GM23338 (cell line): ENCODE results near the gene KLHL4. TPM values are rescaled to one million over a fixed set of nuclear protein-coding genes. Genes with fewer than 3 reads are reported as not detected.

ENCODE experiments used
- ATAC-seq: fragments of 200-7000 bp; cut with Tn5 transposase; 3 replicates; pipeline ENCODE4 v1.9.1; 2020
- DNase-seq: peaks from one replicate; pipeline ENCODE4 v3.0.0-alpha.2; 2015; ENCODE audit warnings: low spot score
- H2AFZ ChIP-seq: fragments of 200-600 bp; sonication (generic); 2 replicates; pipeline ENCODE4 v1.8.0; 2016; ENCODE audit warnings: antibody characterized with exemption, mild to moderate bottlenecking, moderate library complexity
- H3F3A ChIP-seq: fragments of 200-600 bp; sonication (generic); replicated peaks from 2 replicates; pipeline ENCODE4 v1.8.0; 2017; ENCODE audit warnings: antibody characterized with exemption, mixed run types, low read depth
- H3K27ac ChIP-seq: fragments of 200-600 bp; sonication (generic); 2 replicates; pipeline ENCODE4 v1.6.1; 2016; ENCODE audit warnings: low read depth
- H3K27me3 ChIP-seq: fragments of 200-600 bp; sonication (generic); 2 replicates; pipeline ENCODE4 v1.8.0; 2016; ENCODE audit warnings: mild to moderate bottlenecking, mixed run types, moderate library complexity; ENCODE audit not compliant: insufficient read depth
- H3K36me3 ChIP-seq: fragments of 200-600 bp; sonication (generic); 2 replicates; pipeline ENCODE4 v1.8.0; 2016; ENCODE audit warnings: mild to moderate bottlenecking; ENCODE audit not compliant: insufficient read depth
- H3K4me1 ChIP-seq: fragments of 200-600 bp; sonication (generic); 2 replicates; pipeline ENCODE4 v1.8.0; 2016; ENCODE audit warnings: mild to moderate bottlenecking, moderate library complexity; ENCODE audit not compliant: insufficient read depth
- H3K4me2 ChIP-seq: fragments of 200-600 bp; sonication (generic); 2 replicates; pipeline ENCODE4 v1.7.1; 2017; ENCODE audit warnings: mixed run types
- H3K4me3 ChIP-seq: fragments of 200-600 bp; sonication (generic); 2 replicates; pipeline ENCODE4 v1.6.1; 2016; ENCODE audit warnings: mixed run types
- H3K79me2 ChIP-seq: fragments of 200-600 bp; sonication (generic); replicated peaks from 2 replicates; pipeline ENCODE4 v1.8.0; 2017; ENCODE audit warnings: mild to moderate bottlenecking; ENCODE audit not compliant: insufficient read depth
- H3K9me2 ChIP-seq: fragments of 200-600 bp; sonication (generic); 2 replicates; pipeline ENCODE4 v1.8.0; 2017; ENCODE audit not compliant: insufficient read depth
- H4K20me1 ChIP-seq: fragments of 200-600 bp; sonication (generic); replicated peaks from 2 replicates; pipeline ENCODE4 v1.8.0; 2017; ENCODE audit warnings: mild to moderate bottlenecking; ENCODE audit not compliant: insufficient read depth
- H3K27ac Mint-ChIP-seq: 2 replicates; pipeline ENCODE4 v1.8.0; 2020; ENCODE audit warnings: inconsistent platforms, mild to moderate bottlenecking, moderate library complexity, mixed read lengths
- H3K27me3 Mint-ChIP-seq: 3 replicates; pipeline ENCODE4 v1.8.0; 2022; ENCODE audit warnings: low read depth, mild to moderate bottlenecking, moderate library complexity, mixed read lengths, inconsistent platforms; ENCODE audit not compliant: insufficient read depth, poor library complexity
- H3K36me3 Mint-ChIP-seq: 3 replicates; pipeline ENCODE4 v1.8.0; 2021; ENCODE audit warnings: low read depth, mild to moderate bottlenecking, inconsistent platforms, moderate library complexity, mixed read lengths
- H3K4me1 Mint-ChIP-seq: 3 replicates; pipeline ENCODE4 v1.8.0; 2020; ENCODE audit warnings: mild to moderate bottlenecking, inconsistent platforms, mixed read lengths
- H3K4me3 Mint-ChIP-seq: 3 replicates; pipeline ENCODE4 v1.8.0; 2021; ENCODE audit warnings: moderate library complexity, mild to moderate bottlenecking, inconsistent platforms, mixed read lengths
- H3K9me3 Mint-ChIP-seq: 3 replicates; pipeline ENCODE4 v1.8.0; 2020; ENCODE audit warnings: moderate library complexity, mild to moderate bottlenecking, inconsistent platforms, mixed read lengths
- CREB1 ChIP-seq: fragments of 250-450 bp; sonication (Bioruptor Pico); IDR thresholded peaks from 2 replicates; pipeline ENCODE4 v1.5.0; 2020; ENCODE audit warnings: low read depth, mild to moderate bottlenecking, moderate library complexity
- EZH2 ChIP-seq: fragments of 200-600 bp; sonication (generic); IDR thresholded peaks from one replicate; pipeline ENCODE4 v1.8.0; 2017; ENCODE audit warnings: antibody characterized with exemption, mild to moderate bottlenecking, low read depth; ENCODE audit not compliant: unreplicated experiment
- EZH2phosphoT487 ChIP-seq: fragments of 200-600 bp; sonication (generic); IDR thresholded peaks from one replicate; pipeline ENCODE4 v1.8.1; 2018; ENCODE audit warnings: antibody characterized with exemption; ENCODE audit not compliant: unreplicated experiment
- JUNB ChIP-seq: IDR thresholded peaks from one replicate; pipeline ENCODE4 v1.6.1; 2016; ENCODE audit warnings: antibody characterized with exemption; ENCODE audit not compliant: unreplicated experiment
- NANOG ChIP-seq: IDR thresholded peaks from 2 replicates; pipeline ENCODE4 v1.6.1; 2016; ENCODE audit warnings: antibody characterized with exemption, borderline replicate concordance
- POLR2AphosphoS5 ChIP-seq: IDR thresholded peaks from 2 replicates; pipeline ENCODE4 v1.6.1; 2016; ENCODE audit warnings: antibody characterized with exemption, low read depth
- REST ChIP-seq: IDR thresholded peaks from one replicate; pipeline ENCODE4 v1.6.1; 2018; ENCODE audit warnings: antibody characterized with exemption; ENCODE audit not compliant: unreplicated experiment
- STAT1 ChIP-seq: IDR thresholded peaks from one replicate; pipeline ENCODE4 v1.6.1; 2016; ENCODE audit warnings: antibody characterized with exemption; ENCODE audit not compliant: unreplicated experiment
- ZNF114 ChIP-seq: fragments of 250-450 bp; sonication (Bioruptor Pico); IDR thresholded peaks from 2 replicates; pipeline ENCODE4 v1.5.0; 2020; ENCODE audit warnings: mild to moderate bottlenecking, moderate library complexity
- ZNF331 ChIP-seq: fragments of 250-450 bp; sonication (Bioruptor Pico); IDR thresholded peaks from 2 replicates; pipeline ENCODE4 v1.5.0; 2020; ENCODE audit warnings: low read depth, mild to moderate bottlenecking, moderate library complexity
- polyA plus RNA-seq: library from polyadenylated mRNA; unstranded; fragments of >200 nt; fragmentation: Nextera tagmentation; extraction: Ambion mirVana; gene quantifications from 2 replicates; pipeline ENCODE4 v1.2.1, GENCODE V29; 2016
- total RNA-seq: library from RNA; depleted of rRNA; stranded (reverse); fragments of >200 nt; shearing (Covaris generic); gene quantifications from 2 replicates; pipeline ENCODE4 v1.2.3, GENCODE V29; 2014
- TF ChIP-seq, protein P1 (sequence below): fragments of 250-450 bp; sonication (Bioruptor Pico); IDR thresholded peaks from 2 replicates; pipeline ENCODE4 v1.5.0; 2020; ENCODE audit warnings: mild to moderate bottlenecking, moderate library complexity
- TF ChIP-seq, protein P2 (sequence below): IDR thresholded peaks from 2 replicates; pipeline ENCODE4 v1.6.1; 2016; ENCODE audit warnings: antibody characterized with exemption
- TF ChIP-seq, protein P3 (sequence below), 2 experiments: fragments of 200-600 bp in 1 of 2; sonication (generic) in 1 of 2; conservative IDR thresholded peaks; 2 replicates each; pipeline versions ENCODE4 v1.5.1 to v1.6.1; 2016 to 2017; ENCODE audit warnings: antibody characterized with exemption in 2 of 2, low read depth in 2 of 2, mild to moderate bottlenecking in 2 of 2, moderate library complexity in 1 of 2

The KLHL4 gene
- total and polyA plus RNA-seq, 2 experiments from 2014 or later, result 1.8 to 6.2 TPM

GRCh38 chrX:87706134-87706533, 188.5 kb downstream of the KLHL4 start (continued):
- TF ChIP-seq CREB1 (CRISPR knock-in tag), result no peak
- TF ChIP-seq JUNB, result no peak
- no peak for TF ChIP-seq NANOG

DNA sequence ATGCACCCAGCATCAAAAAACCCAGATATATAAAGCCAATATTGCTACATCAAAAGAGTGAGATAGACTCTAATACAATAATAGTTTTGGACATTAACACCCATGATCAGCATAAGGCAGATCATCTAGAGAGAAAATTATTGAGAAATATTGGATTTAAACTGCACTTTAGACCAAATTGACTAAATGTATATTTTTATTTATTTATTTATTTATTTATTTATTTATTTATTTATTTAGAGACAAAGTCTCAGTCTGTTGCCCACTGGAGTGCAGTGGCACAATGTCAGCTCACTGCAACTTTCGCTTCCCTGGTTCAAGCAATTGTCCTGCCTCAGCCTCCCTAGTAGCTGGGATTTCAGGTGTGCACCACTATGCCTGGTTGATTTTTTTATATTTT, 193.0 kb downstream of the KLHL4 start:
- DNase-seq (no peak), ATAC-seq (no peak)
- peaks cover 50% of the 10 kb centered on the region for H3K9me3 Mint-ChIP-seq
- Histone ChIP-seq H3K4me1 (no peaks in the 10 kb centered on the region), H2AFZ (no peak overlapping the region), H4K20me1 (no peaks in the 10 kb centered on the region), H3K79me2 (no peaks in the 10 kb centered on the region), H3K4me3 (no peak overlapping the region), H3K4me2 (no peak overlapping the region), H3K27ac (no peak overlapping the region), H3K36me3 (0 out of 2 replicates have a peak, but pooled peaks cover 6% of the 10 kb centered on the region), H3K27me3 (no peaks in the 10 kb centered on the region), H3K9me2 (no peaks in the 10 kb centered on the region), H3F3A (no peaks in the 10 kb centered on the region)
- no peaks in the 10 kb centered on the region for H3K4me1 Mint-ChIP-seq
- no peak overlapping the region for H3K4me3 Mint-ChIP-seq
- no peaks in the 10 kb centered on the region for H3K27me3 Mint-ChIP-seq
- H3K27ac Mint-ChIP-seq, result no peak overlapping the region
- TF ChIP-seq, protein P1, sequence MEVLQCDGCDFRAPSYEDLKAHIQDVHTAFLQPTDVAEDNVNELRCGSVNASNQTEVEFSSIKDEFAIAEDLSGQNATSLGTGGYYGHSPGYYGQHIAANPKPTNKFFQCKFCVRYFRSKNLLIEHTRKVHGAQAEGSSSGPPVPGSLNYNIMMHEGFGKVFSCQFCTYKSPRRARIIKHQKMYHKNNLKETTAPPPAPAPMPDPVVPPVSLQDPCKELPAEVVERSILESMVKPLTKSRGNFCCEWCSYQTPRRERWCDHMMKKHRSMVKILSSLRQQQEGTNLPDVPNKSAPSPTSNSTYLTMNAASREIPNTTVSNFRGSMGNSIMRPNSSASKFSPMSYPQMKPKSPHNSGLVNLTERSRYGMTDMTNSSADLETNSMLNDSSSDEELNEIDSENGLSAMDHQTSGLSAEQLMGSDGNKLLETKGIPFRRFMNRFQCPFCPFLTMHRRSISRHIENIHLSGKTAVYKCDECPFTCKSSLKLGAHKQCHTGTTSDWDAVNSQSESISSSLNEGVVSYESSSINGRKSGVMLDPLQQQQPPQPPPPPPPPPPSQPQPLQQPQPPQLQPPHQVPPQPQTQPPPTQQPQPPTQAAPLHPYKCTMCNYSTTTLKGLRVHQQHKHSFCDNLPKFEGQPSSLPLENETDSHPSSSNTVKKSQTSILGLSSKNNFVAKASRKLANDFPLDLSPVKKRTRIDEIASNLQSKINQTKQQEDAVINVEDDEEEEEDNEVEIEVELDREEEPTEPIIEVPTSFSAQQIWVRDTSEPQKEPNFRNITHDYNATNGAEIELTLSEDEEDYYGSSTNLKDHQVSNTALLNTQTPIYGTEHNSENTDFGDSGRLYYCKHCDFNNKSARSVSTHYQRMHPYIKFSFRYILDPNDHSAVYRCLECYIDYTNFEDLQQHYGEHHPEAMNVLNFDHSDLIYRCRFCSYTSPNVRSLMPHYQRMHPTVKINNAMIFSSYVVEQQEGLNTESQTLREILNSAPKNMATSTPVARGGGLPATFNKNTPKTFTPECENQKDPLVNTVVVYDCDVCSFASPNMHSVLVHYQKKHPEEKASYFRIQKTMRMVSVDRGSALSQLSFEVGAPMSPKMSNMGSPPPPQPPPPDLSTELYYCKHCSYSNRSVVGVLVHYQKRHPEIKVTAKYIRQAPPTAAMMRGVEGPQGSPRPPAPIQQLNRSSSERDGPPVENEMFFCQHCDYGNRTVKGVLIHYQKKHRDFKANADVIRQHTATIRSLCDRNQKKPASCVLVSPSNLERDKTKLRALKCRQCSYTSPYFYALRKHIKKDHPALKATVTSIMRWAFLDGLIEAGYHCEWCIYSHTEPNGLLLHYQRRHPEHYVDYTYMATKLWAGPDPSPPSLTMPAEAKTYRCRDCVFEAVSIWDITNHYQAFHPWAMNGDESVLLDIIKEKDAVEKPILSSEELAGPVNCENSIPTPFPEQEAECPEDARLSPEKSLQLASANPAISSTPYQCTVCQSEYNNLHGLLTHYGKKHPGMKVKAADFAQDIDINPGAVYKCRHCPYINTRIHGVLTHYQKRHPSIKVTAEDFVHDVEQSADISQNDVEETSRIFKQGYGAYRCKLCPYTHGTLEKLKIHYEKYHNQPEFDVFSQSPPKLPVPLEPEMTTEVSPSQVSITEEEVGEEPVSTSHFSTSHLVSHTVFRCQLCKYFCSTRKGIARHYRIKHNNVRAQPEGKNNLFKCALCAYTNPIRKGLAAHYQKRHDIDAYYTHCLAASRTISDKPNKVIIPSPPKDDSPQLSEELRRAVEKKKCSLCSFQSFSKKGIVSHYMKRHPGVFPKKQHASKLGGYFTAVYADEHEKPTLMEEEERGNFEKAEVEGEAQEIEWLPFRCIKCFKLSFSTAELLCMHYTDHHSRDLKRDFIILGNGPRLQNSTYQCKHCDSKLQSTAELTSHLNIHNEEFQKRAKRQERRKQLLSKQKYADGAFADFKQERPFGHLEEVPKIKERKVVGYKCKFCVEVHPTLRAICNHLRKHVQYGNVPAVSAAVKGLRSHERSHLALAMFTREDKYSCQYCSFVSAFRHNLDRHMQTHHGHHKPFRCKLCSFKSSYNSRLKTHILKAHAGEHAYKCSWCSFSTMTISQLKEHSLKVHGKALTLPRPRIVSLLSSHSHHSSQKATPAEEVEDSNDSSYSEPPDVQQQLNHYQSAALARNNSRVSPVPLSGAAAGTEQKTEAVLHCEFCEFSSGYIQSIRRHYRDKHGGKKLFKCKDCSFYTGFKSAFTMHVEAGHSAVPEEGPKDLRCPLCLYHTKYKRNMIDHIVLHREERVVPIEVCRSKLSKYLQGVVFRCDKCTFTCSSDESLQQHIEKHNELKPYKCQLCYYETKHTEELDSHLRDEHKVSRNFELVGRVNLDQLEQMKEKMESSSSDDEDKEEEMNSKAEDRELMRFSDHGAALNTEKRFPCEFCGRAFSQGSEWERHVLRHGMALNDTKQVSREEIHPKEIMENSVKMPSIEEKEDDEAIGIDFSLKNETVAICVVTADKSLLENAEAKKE, result no peak
- no peak for TF ChIP-seq POLR2AphosphoS5
- no peak for TF ChIP-seq CREB1 (CRISPR knock-in tag)
- TF ChIP-seq, protein P2, sequence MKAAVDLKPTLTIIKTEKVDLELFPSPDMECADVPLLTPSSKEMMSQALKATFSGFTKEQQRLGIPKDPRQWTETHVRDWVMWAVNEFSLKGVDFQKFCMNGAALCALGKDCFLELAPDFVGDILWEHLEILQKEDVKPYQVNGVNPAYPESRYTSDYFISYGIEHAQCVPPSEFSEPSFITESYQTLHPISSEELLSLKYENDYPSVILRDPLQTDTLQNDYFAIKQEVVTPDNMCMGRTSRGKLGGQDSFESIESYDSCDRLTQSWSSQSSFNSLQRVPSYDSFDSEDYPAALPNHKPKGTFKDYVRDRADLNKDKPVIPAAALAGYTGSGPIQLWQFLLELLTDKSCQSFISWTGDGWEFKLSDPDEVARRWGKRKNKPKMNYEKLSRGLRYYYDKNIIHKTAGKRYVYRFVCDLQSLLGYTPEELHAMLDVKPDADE, result no peak
- TF ChIP-seq EZH2, result no peak
- no peak for TF ChIP-seq EZH2phosphoT487
- TF ChIP-seq, protein P3, sequence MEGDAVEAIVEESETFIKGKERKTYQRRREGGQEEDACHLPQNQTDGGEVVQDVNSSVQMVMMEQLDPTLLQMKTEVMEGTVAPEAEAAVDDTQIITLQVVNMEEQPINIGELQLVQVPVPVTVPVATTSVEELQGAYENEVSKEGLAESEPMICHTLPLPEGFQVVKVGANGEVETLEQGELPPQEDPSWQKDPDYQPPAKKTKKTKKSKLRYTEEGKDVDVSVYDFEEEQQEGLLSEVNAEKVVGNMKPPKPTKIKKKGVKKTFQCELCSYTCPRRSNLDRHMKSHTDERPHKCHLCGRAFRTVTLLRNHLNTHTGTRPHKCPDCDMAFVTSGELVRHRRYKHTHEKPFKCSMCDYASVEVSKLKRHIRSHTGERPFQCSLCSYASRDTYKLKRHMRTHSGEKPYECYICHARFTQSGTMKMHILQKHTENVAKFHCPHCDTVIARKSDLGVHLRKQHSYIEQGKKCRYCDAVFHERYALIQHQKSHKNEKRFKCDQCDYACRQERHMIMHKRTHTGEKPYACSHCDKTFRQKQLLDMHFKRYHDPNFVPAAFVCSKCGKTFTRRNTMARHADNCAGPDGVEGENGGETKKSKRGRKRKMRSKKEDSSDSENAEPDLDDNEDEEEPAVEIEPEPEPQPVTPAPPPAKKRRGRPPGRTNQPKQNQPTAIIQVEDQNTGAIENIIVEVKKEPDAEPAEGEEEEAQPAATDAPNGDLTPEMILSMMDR (conservative IDR thresholded peaks at IDR 0.05; ENCODE audit: low read depth in 2 of 2), result no peak
- TF ChIP-seq JUNB, result no peak
- no peak for TF ChIP-seq ZNF331 (CRISPR knock-in tag)
- TF ChIP-seq NANOG, result no peak
- no peak for TF ChIP-seq STAT1
- TF ChIP-seq REST, result no peak
- TF ChIP-seq ZNF114, result no peak
- peaks cover 44% of the 10 kb centered on the region for H3K36me3 Mint-ChIP-seq
